Cerebellar nuclear complex (tissue), 1 donor: ENCODE measurements around the gene SESTD1.
"Not testable (repeated sequence)": the region's sequence is repeated elsewhere in the genome, so short reads cannot be mapped to it uniquely, and the experiment has no call there.

Source experiments
- DNase-seq, 2 experiments: peaks; one replicate each; lab custom pipeline; 2025; lab: John Stamatoyannopoulos, UW

The SESTD1 gene

DNA sequence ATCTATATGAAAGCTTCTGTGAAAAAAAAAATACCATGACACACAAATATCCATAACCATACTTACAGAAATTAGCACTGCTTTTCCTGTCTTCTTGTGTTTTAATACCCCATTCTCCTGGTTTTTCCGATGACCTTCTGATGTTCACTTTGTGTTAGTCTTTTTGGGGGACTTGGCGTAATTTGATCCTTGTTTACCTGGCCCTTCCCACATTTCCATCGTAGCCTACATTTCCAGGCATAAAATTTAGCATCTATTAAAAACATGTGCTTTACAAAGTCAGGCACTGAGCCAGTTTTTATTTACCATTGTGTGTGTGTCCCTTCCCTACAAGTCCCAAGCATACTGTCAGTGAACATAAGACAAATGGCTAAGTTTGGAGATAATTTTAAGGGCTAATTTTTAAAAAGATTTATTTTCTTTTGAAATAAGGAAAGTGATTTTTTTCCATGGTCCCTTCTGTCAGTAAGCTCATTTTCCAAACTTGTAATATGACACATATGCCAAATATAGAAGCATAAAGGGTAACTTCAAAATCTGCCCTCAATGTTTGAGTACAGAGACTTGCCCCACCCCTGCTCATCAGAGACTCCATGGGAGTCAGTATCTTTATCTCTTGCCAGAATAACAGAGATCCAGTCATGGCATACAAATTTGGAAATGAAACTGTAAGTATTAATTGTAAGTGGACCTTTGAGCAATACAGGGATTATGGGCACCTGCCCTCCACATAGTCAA, 27.3 kb downstream of the SESTD1 start:
- no peak for DNase-seq

- no peak for DNase-seq
Measured at GRCh38 chr2:179235463-179236108, 29.0 kb downstream of the SESTD1 start.

GRCh38 chr2:179234658-179235240, 29.9 kb downstream of the SESTD1 start:
- DNase-seq, result no peak

DNA sequence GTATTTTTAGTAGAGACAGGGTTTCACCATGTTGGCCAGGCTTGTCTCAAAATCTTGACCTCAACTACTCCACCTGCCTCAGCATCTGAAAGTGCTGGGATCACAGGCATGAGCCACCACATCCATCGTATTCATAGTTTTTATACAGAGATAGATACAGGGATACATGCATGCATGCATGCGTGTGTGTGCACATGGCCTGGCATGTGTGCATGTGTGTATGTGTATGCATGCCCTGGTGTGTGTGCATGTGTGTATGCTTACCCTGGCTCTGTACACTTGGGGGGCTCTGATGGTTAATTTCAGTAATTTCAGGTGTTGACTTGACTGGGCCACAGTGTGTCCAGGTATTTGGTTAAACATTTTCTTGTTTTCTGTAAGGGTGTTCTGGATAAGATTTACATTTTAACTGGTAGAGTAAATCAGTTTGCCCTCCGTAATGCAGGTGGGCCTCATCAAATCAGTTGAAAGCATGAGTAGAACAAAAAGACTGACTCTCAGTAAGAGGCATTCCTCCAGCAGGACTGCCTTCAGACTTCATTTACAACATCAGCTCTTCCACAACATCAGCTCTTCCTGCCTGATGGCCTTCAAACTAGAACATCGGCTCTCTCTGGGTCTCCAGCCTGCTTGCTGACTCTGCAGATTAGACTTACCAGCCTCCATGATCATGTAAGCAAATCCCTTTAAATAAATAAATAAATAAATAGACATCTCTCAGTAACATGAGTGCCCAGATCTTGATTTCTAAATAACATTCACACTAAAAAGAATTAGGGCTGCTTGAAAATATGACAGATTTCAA, 30.8 kb downstream of the SESTD1 start:
- DNase-seq, result no peak

DNA sequence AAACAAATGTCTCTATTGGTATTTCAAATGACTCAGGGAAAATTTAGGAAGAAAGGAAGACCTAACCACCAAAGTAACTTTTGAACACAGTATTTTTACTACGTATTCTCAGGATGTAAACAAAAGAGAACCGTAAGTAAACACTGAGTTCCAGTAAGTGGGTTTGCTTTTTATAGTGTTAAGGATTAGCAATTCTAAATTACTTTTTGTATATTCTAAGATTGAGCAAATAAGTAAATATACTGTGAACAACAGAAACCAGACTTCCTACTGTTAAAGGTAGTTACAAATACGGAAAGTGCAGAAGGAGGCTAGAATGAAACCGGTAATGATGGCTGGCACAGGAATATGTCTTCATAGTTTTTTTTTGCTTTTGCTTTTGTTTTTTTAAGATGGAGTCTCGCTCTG, 31.5 kb downstream of the SESTD1 start:
- no peak for DNase-seq

- DNase-seq, result no peak
Measured at GRCh38 chr2:179226961-179227259, 37.7 kb downstream of the SESTD1 start.

DNA sequence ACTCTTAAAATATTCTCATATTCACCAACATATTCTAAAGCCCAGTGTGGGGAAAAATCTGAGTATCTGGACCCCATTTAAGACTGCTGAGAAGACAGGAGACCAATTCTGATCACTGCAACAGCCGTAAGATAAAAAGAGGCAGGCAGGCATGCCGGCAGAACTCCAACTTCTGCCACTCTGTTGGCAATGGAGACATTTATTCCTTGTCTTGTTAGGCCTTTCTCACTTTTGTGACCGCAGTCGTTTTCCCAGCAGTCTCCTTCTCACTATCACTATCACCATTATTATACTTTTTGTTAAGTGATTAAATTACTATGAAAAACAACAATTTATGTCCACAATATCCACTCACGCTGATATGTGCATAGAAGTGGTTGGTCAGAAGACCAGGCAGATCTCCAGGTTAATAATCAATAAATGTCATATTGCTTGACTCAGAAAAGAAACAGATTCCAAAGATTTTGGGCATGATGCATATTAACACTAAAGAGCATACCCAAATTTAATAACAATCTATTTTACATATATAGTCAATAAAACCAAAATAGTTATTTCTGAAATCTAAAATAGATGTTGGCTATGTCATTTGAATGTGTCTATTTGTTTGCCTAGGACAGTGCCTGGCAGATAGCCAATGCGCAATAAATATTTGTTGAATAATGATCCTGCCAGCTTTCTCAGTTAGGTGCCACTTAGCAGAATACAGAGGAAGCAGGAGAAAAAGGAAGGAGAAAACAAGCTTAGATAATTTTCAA, 38.2 kb downstream of the SESTD1 start:
- no peak for DNase-seq

GRCh38 chr2:179224361-179224760, 40.3 kb downstream of the SESTD1 start:
- DNase-seq, result no peak

GRCh38 chr2:179222076-179222475, 42.6 kb downstream of the SESTD1 start:
- no peak for DNase-seq

DNA sequence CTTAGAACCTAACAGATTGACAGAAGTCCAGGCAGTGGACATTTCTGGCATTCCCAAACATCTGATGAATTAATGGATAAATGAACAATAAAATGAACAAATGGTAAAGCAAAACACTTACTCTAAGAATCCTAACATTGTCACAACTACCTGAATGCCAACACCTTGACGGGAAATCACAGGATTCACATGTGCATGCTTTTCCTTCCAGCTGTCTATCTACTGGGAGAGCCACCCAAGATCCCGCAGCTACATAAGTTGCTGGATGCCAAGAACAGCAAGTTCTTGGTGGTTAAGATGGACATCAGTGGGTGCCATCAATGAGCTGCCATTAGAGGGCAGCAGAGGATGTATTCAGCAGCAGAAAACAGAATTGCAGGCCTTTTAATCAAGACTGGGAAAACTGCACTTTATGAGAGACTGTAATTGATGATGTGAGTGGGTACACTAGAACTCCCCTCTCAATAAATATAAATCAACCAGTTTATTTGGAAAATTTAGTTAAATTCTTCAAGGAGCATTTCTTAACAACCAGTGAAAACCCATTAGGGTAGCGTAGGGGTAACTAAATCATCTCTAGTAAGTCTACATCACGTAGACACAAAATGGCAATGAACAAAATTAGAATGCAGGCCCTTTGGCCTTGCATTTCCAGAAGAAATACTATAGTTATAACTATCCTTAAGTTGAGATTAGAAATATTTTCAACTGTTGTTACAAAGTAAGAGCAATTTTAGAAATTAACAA, 45.6 kb downstream of the SESTD1 start:
- DNase-seq, result peak in 1 of 2 experiments; percentile 31

DNA sequence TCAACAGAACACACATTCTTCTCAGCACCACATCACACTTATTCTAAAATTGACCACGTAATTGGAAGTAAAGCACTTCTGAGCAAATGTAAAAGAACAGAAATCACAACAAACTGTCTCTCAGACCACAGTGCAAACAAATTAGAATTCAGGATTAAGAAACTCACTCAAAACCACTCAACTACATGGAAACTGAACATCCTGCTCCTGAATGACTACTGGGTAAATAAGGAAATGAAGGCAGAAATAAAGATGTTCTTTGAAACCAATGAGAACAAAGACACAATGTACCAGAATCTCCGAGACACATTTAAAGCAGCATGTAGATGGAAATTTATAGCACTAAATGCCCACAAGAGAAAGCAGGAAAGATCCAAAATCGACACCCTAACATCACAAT, 50.0 kb downstream of the SESTD1 start:
- DNase-seq, result not testable (repeated sequence)

- no peak for DNase-seq
Measured at GRCh38 chr2:179211355-179211754, 53.3 kb downstream of the SESTD1 start.

GRCh38 chr2:179208277-179208676, 56.4 kb downstream of the SESTD1 start:
- DNase-seq, result not testable (repeated sequence)

DNA sequence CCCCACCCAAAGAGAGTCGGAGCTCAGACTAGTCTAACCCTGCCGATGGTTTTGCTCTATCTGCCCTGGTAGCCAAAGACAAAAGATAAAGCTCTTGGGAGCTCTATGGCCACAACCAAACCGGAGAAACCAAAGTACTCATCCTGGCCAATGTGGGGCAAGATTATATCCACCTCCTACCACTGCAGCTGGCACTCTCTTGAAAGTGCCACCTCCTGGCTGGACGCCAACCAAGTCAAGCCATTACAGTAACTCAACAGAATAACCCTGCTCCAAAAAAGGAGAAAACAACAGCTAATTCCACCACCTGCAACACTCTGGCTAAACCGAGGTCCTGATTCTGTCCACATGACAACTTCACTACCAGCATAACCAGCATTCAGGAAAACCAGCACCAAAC, 57.6 kb downstream of the SESTD1 start:
- no peak for DNase-seq

DNA sequence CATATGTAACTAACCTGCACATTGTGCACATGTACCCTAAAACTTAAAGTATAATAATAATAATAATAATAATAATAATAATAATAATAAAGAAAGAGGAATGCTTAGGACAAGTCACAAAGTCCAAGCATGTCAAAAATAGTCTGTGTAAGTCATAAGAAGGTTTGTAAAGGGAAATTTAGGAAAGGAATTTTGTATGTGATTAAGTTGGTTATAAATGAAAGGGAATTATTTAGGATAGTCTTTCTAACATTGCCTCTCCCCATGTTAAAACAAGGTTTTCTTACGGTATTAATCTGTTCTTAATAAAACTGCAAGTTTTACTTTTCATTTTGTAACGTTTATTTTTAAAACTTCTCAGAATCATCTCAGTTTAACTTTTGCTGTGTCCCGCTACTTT, 62.8 kb downstream of the SESTD1 start:
- DNase-seq, result no peak

- DNase-seq, result not testable (repeated sequence)
Measured at GRCh38 chr2:179195926-179196590, 68.6 kb downstream of the SESTD1 start.

DNA sequence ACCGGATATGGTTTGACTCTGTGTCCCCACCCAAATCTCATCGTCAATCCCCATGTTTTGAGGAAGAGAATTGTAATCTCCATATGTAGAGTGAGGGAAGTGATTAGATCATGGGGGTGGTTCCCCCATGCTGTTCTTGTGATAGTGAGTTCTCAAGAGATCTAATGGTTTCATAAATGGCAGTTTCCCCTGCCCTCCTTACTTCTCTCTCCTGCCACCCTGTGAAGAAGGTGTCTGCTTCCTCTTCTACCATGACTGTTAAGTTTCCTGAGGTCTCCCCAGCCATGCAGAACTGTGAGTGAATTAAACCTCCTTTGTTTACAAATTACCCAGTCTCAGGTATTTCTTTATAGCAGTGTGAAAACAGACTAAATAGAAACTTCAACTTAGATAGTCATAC, 69.5 kb downstream of the SESTD1 start:
- no peak for DNase-seq

DNA sequence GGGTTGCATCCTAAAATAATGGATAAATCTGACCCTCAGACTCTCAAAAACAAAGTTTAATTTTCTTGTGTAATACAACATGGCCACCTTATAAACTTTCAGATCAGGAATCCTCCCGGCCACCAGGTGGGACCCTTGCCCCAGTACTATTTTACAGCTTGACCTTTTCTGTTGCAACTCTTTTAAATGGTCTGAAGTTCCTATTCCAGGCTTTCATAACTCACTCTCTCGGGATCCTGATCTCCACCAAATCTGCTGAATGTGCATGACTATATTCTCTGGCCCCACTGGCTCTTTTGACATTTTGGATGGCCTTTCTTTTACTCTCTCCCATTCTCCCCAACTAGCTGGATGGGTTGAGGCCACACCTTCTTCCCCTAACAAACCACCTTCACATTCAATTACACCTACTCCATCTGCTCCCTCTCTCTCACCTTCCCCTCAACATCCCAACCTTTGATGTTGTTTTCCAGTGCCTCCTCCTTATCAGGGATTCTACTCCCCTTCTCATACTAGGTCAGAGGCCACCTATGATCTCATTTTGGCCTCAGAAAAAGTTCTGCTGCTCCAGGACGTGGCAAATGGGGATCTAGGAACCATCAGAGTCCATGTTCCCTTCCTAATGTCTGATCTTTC, 70.8 kb downstream of the SESTD1 start:
- no peak for DNase-seq

DNA sequence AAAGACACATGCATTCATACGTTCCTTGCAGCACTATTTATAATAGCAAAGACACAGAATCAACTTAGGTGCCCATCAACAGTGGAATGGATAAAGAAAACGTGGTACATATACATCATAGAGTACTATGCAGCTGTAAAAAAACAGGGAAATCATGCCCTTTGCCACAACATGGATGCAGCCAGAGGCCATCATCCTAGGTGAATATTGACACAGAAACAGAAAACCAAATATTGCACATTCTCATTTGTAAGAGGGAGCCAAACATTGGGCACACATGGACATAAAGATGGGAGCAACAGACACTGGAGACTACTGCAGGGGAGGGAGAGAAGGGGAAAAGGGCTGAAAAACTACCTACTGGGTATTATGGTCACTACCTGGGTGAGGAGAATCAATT, 73.5 kb downstream of the SESTD1 start:
- DNase-seq, result no peak

- no peak for DNase-seq
Measured at GRCh38 chr2:179186126-179186525, 78.5 kb downstream of the SESTD1 start.
